WTC11 (cell line): ENCODE results near the gene CUEDC1.

Experiments used
- ATF6 ChIP-seq: sonication (generic); formaldehyde crosslinking; IDR thresholded peaks from 2 replicates; pipeline ENCODE4 v1.8.1; 2023; ENCODE audit warnings: mild to moderate bottlenecking, missing genetic modification reagents
- CTCF ChIP-seq: fragments of 200-600 bp; IDR thresholded peaks from 2 replicates; pipeline ENCODE4 v1.8.0; 2022; ENCODE audit warnings: antibody characterized with exemption
- ESRRA ChIP-seq: sonication (generic); formaldehyde crosslinking; IDR thresholded peaks from 2 replicates; pipeline ENCODE4 v1.8.1; 2022; ENCODE audit warnings: mild to moderate bottlenecking, missing genetic modification reagents, borderline replicate concordance
- FOXP1 ChIP-seq: sonication (generic); formaldehyde crosslinking; IDR thresholded peaks from 2 replicates; pipeline ENCODE4 v1.8.0; 2022; ENCODE audit warnings: missing genetic modification reagents, mild to moderate bottlenecking, moderate library complexity, borderline replicate concordance
- GABPB1 ChIP-seq: sonication (generic); formaldehyde crosslinking; IDR thresholded peaks from 2 replicates; pipeline ENCODE4 v1.8.1; 2023; ENCODE audit warnings: mild to moderate bottlenecking, missing genetic modification reagents
- HMGXB4 ChIP-seq: sonication (generic); formaldehyde crosslinking; IDR thresholded peaks from 2 replicates; pipeline ENCODE4 v1.8.1; 2023; ENCODE audit warnings: mild to moderate bottlenecking, moderate library complexity, missing genetic modification reagents
- NFE2L1 ChIP-seq: sonication (generic); formaldehyde crosslinking; IDR thresholded peaks from 2 replicates; pipeline ENCODE4 v1.8.1; 2023; ENCODE audit warnings: missing genetic modification reagents
- PRDM15 ChIP-seq: sonication (generic); formaldehyde crosslinking; IDR thresholded peaks from 2 replicates; pipeline ENCODE4 v1.8.0; 2022; ENCODE audit warnings: missing genetic modification reagents
- TEAD1 ChIP-seq: sonication (generic); formaldehyde crosslinking; IDR thresholded peaks from 2 replicates; pipeline ENCODE4 v1.8.0; 2022; ENCODE audit warnings: mild to moderate bottlenecking, missing genetic modification reagents
- ZBTB21 ChIP-seq: sonication (generic); formaldehyde crosslinking; IDR thresholded peaks from 2 replicates; pipeline ENCODE4 v1.8.1; 2023; ENCODE audit warnings: mild to moderate bottlenecking, missing genetic modification reagents, borderline replicate concordance
- ZNF232 ChIP-seq: sonication (generic); formaldehyde crosslinking; IDR thresholded peaks from 2 replicates; pipeline ENCODE4 v1.8.0; 2022; ENCODE audit warnings: mild to moderate bottlenecking, missing genetic modification reagents
- ZNF263 ChIP-seq: sonication (generic); formaldehyde crosslinking; IDR thresholded peaks from 2 replicates; pipeline ENCODE4 v1.8.1; 2022; ENCODE audit warnings: low read depth, mild to moderate bottlenecking, moderate library complexity, missing genetic modification reagents
- ZNF512 ChIP-seq: sonication (generic); formaldehyde crosslinking; IDR thresholded peaks from 2 replicates; pipeline ENCODE4 v1.8.1; 2022; ENCODE audit warnings: missing genetic modification reagents, borderline replicate concordance

GRCh38 chr17:57925361-57925990, 29.7 kb downstream of the CUEDC1 start:
- no peak for TF ChIP-seq PRDM15 (CRISPR knock-in tag)
- TF ChIP-seq CTCF: no peak
- no peak for TF ChIP-seq NFE2L1
- no peak for TF ChIP-seq HMGXB4 (CRISPR knock-in tag)
- no peak for TF ChIP-seq ZBTB21 (CRISPR knock-in tag)
- TF ChIP-seq ZNF263: no peak
- no peak for TF ChIP-seq ZNF232 (CRISPR knock-in tag)
- TF ChIP-seq TEAD1 (CRISPR knock-in tag): no peak
- TF ChIP-seq GABPB1 (CRISPR knock-in tag): no peak
- TF ChIP-seq FOXP1 (CRISPR knock-in tag): no peak
- no peak for TF ChIP-seq ATF6 (CRISPR knock-in tag)
- TF ChIP-seq ZNF512 (CRISPR knock-in tag): no peak
- TF ChIP-seq ESRRA (CRISPR knock-in tag): no peak
